Measurements from ENCODE around the gene SLC24A4. TPM values are rescaled to one million over a fixed set of nuclear protein-coding genes. Genes with fewer than 3 reads are reported as not detected.

The SLC24A4 gene
- polyA plus RNA-seq, 1 donor from 2014 or later = 0.17 TPM

DNA sequence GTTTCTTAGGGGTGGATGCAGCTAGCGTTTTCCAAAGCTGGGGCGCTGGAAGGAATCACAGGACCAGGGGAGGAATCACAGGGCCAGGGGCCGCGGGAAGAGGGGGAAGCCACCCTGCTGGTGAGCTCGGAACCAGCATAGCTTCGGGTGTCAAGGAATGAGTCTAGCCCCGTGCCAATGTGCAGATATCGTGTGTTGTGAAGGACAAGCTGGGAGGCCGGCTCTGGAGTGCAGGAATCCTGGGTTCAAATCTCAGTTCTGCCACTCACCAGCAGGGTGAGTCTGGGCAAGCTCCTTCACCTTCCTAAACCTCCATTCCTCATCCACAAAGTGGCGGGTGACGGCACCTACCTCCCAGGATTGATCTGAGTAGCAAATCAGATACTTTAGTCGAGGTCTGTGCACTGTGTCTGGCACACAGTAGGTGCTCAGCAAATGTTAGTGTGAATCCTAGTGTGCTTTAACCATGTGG, 137.0 kb downstream of the SLC24A4 start:
- Histone ChIP-seq H3K4me2 (ENCODE audit: low read length) (no peak overlapping the region), H3F3A (ENCODE audit: insufficient read depth, low read length, poor library complexity, severe bottlenecking) (no peaks in the 10 kb centered on the region), H2AFZ (ENCODE audit: low read depth, low read length) (no peak overlapping the region), H3K27ac (ENCODE audit: low read length) (no peak overlapping the region), H3K9me2 (ENCODE audit: insufficient read depth, low read length) (no peaks in the 10 kb centered on the region), H3K36me3 (ENCODE audit: insufficient read depth, low read length) (no peaks in the 10 kb centered on the region), H3K9me3 (ENCODE audit: low read length) (no peaks in the 10 kb centered on the region), H3K27me3 (ENCODE audit: insufficient read depth, low read depth, low read length) (no peaks in the 10 kb centered on the region), H3K9ac (ENCODE audit: low read length) (no peak overlapping the region), H4K20me1 (ENCODE audit: insufficient read depth) (no peaks in the 10 kb centered on the region), H3K79me2 (replicated peaks; ENCODE audit: insufficient read depth, low read length) (no peaks in the 10 kb centered on the region), H3K4me3 (ENCODE audit: low read length) (no peak overlapping the region)
- no peak for TF ChIP-seq RAD21 (conservative IDR thresholded peaks at IDR 0.05)
- TF ChIP-seq SMC3 (conservative IDR thresholded peaks at IDR 0.05; ENCODE audit: poor library complexity) = no peak
- no peak for TF ChIP-seq TAF1 (IDR thresholded peaks at IDR 0.05; ENCODE audit: low read depth)
- TF ChIP-seq EZH2 (IDR thresholded peaks at IDR 0.05; ENCODE audit: borderline replicate concordance, insufficient read depth, low read length, poor library complexity, severe bottlenecking) = no peak
- TF ChIP-seq, protein P1, sequence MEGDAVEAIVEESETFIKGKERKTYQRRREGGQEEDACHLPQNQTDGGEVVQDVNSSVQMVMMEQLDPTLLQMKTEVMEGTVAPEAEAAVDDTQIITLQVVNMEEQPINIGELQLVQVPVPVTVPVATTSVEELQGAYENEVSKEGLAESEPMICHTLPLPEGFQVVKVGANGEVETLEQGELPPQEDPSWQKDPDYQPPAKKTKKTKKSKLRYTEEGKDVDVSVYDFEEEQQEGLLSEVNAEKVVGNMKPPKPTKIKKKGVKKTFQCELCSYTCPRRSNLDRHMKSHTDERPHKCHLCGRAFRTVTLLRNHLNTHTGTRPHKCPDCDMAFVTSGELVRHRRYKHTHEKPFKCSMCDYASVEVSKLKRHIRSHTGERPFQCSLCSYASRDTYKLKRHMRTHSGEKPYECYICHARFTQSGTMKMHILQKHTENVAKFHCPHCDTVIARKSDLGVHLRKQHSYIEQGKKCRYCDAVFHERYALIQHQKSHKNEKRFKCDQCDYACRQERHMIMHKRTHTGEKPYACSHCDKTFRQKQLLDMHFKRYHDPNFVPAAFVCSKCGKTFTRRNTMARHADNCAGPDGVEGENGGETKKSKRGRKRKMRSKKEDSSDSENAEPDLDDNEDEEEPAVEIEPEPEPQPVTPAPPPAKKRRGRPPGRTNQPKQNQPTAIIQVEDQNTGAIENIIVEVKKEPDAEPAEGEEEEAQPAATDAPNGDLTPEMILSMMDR (IDR thresholded peaks at IDR 0.05; ENCODE audit: poor library complexity, severe bottlenecking) = no peak
- TF ChIP-seq MXI1 (conservative IDR thresholded peaks at IDR 0.05; ENCODE audit: poor library complexity, severe bottlenecking) = no peak
- TF ChIP-seq EP300 (conservative IDR thresholded peaks at IDR 0.05; ENCODE audit: poor library complexity, severe bottlenecking) = no peak
- no peak for TF ChIP-seq POLR2AphosphoS5 (IDR thresholded peaks at IDR 0.05)
- TF ChIP-seq, protein P2, sequence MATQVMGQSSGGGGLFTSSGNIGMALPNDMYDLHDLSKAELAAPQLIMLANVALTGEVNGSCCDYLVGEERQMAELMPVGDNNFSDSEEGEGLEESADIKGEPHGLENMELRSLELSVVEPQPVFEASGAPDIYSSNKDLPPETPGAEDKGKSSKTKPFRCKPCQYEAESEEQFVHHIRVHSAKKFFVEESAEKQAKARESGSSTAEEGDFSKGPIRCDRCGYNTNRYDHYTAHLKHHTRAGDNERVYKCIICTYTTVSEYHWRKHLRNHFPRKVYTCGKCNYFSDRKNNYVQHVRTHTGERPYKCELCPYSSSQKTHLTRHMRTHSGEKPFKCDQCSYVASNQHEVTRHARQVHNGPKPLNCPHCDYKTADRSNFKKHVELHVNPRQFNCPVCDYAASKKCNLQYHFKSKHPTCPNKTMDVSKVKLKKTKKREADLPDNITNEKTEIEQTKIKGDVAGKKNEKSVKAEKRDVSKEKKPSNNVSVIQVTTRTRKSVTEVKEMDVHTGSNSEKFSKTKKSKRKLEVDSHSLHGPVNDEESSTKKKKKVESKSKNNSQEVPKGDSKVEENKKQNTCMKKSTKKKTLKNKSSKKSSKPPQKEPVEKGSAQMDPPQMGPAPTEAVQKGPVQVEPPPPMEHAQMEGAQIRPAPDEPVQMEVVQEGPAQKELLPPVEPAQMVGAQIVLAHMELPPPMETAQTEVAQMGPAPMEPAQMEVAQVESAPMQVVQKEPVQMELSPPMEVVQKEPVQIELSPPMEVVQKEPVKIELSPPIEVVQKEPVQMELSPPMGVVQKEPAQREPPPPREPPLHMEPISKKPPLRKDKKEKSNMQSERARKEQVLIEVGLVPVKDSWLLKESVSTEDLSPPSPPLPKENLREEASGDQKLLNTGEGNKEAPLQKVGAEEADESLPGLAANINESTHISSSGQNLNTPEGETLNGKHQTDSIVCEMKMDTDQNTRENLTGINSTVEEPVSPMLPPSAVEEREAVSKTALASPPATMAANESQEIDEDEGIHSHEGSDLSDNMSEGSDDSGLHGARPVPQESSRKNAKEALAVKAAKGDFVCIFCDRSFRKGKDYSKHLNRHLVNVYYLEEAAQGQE (IDR thresholded peaks at IDR 0.05; ENCODE audit: borderline replicate concordance) = no peak

DNA sequence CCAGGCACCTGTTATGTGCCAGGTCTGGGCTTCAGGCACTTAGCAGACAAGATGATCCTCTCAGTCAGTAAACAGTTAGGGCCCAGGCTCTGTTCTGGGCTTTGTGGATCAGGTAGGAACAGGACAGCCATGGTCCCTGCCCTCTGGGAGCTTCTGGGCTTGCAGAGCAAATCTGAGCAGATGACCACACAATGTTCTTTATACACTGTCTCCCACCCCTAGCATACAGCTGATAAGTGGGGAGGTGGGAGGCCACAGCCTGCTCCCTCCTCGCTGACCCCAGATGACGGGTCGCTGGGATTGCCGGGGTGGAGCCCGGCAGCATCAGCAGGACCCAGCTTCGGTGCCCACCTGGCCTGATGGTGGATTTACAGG, 137.6 kb downstream of the SLC24A4 start:
- H3K4me3 ChIP-seq (ENCODE audit: low read length) = no peak overlapping the region
- no peaks in the 10 kb centered on the region for H3K27me3 ChIP-seq (ENCODE audit: insufficient read depth, low read depth, low read length)
- no peak overlapping the region for H3K27ac ChIP-seq (ENCODE audit: low read length)
- H3K9ac ChIP-seq (ENCODE audit: low read length) = no peak overlapping the region
- no peaks in the 10 kb centered on the region for H3K79me2 ChIP-seq (replicated peaks; ENCODE audit: insufficient read depth, low read length)
- TF ChIP-seq, protein P2 (IDR thresholded peaks at IDR 0.05; ENCODE audit: borderline replicate concordance) = no peak
- TF ChIP-seq EP300 (conservative IDR thresholded peaks at IDR 0.05; ENCODE audit: poor library complexity, severe bottlenecking) (no peak), SMC3 (conservative IDR thresholded peaks at IDR 0.05; ENCODE audit: poor library complexity) (no peak), POLR2AphosphoS5 (IDR thresholded peaks at IDR 0.05) (no peak), EZH2 (IDR thresholded peaks at IDR 0.05; ENCODE audit: borderline replicate concordance, insufficient read depth, low read length, poor library complexity, severe bottlenecking) (no peak), RAD21 (conservative IDR thresholded peaks at IDR 0.05) (no peak), TAF1 (IDR thresholded peaks at IDR 0.05; ENCODE audit: low read depth) (no peak), MXI1 (conservative IDR thresholded peaks at IDR 0.05; ENCODE audit: poor library complexity, severe bottlenecking) (no peak)
- TF ChIP-seq, protein P1 (IDR thresholded peaks at IDR 0.05; ENCODE audit: poor library complexity, severe bottlenecking) = no peak
- H3K9me2 ChIP-seq (ENCODE audit: insufficient read depth, low read length) = no peaks in the 10 kb centered on the region
- H4K20me1 ChIP-seq (ENCODE audit: insufficient read depth) = no peaks in the 10 kb centered on the region
- no peaks in the 10 kb centered on the region for H3F3A ChIP-seq (ENCODE audit: insufficient read depth, low read length, poor library complexity, severe bottlenecking)
- H3K4me2 ChIP-seq (ENCODE audit: low read length) = no peak overlapping the region
- no peak overlapping the region for H2AFZ ChIP-seq (ENCODE audit: low read depth, low read length)
- H3K36me3 ChIP-seq (ENCODE audit: insufficient read depth, low read length) = no peaks in the 10 kb centered on the region
- no peaks in the 10 kb centered on the region for H3K9me3 ChIP-seq (ENCODE audit: low read length)

All from neural cell (in vitro differentiated cells).